ENCODE results near the gene CDH19.

DNA sequence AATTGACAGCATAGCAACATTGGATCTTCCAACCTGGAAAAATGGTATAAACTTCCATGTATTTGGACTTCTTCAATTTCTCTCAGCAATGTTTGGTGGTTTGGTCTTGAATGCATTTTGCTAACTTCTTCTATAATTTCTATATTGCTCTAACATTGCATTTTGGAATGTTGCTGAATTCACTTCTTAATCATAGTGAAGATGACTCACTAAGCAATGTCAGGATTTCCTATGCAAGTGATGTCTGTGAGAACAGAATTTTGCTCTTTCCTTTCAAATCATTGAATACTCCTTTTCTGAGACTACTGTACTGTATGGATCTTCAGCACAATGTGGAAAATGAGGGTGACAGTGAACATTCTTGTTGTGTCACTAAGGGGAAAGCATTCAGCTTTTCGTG, 28.9 kb upstream of the CDH19 start:
- TF ChIP-seq EZH2phosphoT487 (conservative IDR thresholded peaks at IDR 0.05; ENCODE audit: low read length) (no peak), CTCF (IDR thresholded peaks at IDR 0.05; ENCODE audit: insufficient read depth, low read length, poor library complexity, severe bottlenecking) (no peak)

Data from SU-DHL-6 (cell line).